ENCODE data around the gene RASIP1.

The RASIP1 gene

DNA sequence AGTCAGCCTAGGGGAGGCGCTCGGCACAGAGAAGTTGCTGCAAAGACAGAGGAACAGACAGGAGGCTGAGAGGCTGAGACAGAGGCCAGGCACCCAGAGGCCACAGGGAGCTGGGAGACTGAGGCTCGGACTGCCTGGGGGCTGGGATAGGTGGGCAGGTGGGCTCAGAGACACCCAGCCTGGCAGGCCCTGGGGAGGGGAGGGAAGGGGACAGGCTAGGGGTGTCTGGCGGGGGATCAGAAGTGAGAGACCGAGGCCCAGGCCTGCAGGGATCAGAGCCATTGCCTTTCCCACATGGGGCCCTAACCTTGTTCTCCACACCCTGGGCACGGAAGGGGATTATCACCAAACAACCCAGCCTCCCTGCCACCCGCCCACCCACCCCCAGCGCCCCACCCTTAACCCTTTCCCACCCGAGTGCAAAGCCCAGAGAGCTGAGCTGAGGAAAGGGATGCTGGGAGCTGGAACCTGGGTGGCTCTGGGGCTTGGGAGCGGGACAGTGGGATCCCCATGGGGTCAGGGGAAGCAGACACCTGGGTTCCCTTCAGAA is 68.9 kb downstream of the RASIP1 start:
- no peak for DNase-seq

GRCh38 chr19:48670699-48671445 is 69.5 kb downstream of the RASIP1 start:
- no peak for DNase-seq

All from activated CD4-positive, alpha-beta T cell treated with anti-CD3 and anti-CD28 coated beads, Interleukin-2, amount 50 U/mL, for 1 hour (primary cell).